Lower lobe of right lung (tissue), 2 donors: ENCODE data around the gene ACSM6. TPM values are rescaled to one million over a fixed set of nuclear protein-coding genes. Genes with fewer than 3 reads are reported as not detected.
"Not testable (repeated sequence)": the region's sequence is repeated elsewhere in the genome, so short reads cannot be mapped to it uniquely, and the experiment has no call there.

ENCODE experiments used
- ATAC-seq, 2 donors: fragments of 200-7000 bp; cut with Tn5 transposase; one replicate each; pipeline ENCODE4 v1.9.1; 2020 to 2022; ENCODE audit warnings: mild to moderate bottlenecking in 2 of 2, moderate library complexity in 2 of 2
- DNase-seq: peaks from one replicate; pipeline ENCODE4 v3.0.0-alpha.2; 2020
- H3K27ac ChIP-seq: fragments of 200-600 bp; one replicate; pipeline ENCODE4 v1.8.0; 2022
- H3K27me3 ChIP-seq: fragments of 200-600 bp; one replicate; pipeline ENCODE4 v1.8.0; 2022; ENCODE audit warnings: low read depth
- H3K36me3 ChIP-seq: fragments of 200-600 bp; one replicate; pipeline ENCODE4 v1.8.0; 2022; ENCODE audit warnings: mild to moderate bottlenecking
- H3K4me1 ChIP-seq: fragments of 200-600 bp; one replicate; pipeline ENCODE4 v1.8.0; 2022
- H3K4me3 ChIP-seq: fragments of 200-600 bp; one replicate; pipeline ENCODE4 v1.8.0; 2022; ENCODE audit warnings: mild to moderate bottlenecking
- H3K9me3 ChIP-seq: fragments of 200-600 bp; one replicate; pipeline ENCODE4 v1.8.0; 2022
- CTCF ChIP-seq: fragments of 200-600 bp; IDR thresholded peaks from one replicate; pipeline ENCODE4 v1.8.0; 2022; ENCODE audit warnings: antibody characterized with exemption, mild to moderate bottlenecking
- intact Hi-C: fragments of 100-400 bp; cut with DNase I; formaldehyde crosslinking; loops from one replicate; pipeline ENCODE4 v1.11.0; 2022
- total RNA-seq: library from RNA; stranded (reverse); fragmentation: NEBNext Ultra II Directional; extraction: Animal tissue kit (Norgen Biotek cat#: 25700); gene quantifications from one replicate; pipeline ENCODE4 v1.2.1, GENCODE V29; 2021
- donor health status: DM: no; HTN: yes; CAD: no; lungs with severe emphysema.

Gene ACSM6
- total RNA-seq, 1 donor from 2014 or later = not detected

- peak; percentile 92 for DNase-seq
- peak overlapping the region; percentile 68 for H3K4me3 ChIP-seq
- H3K27ac ChIP-seq = peak overlapping the region; percentile 89
- no peaks in the 10 kb centered on the region for H3K36me3 ChIP-seq
- H3K4me1 ChIP-seq = peaks cover 17% of the 10 kb centered on the region
- no peaks in the 10 kb centered on the region for H3K27me3 ChIP-seq
- no peaks in the 10 kb centered on the region for H3K9me3 ChIP-seq
- intact Hi-C loops = no loop called here
- peak; percentile 97 to 99 for ATAC-seq
- peak; percentile 99 for TF ChIP-seq CTCF
Measured at GRCh38 chr10:95183271-95184230, 10.5 kb upstream of the ACSM6 start.

GRCh38 chr10:95187617-95188016, 6.4 kb upstream of the ACSM6 start:
- H3K9me3 ChIP-seq = no peaks in the 10 kb centered on the region
- ATAC-seq (peak in 1 of 2 donors; percentile 55), DNase-seq (no peak)
- H3K4me3 ChIP-seq = no peak overlapping the region
- TF ChIP-seq CTCF = no peak
- H3K27ac ChIP-seq = no peak overlapping the region
- H3K36me3 ChIP-seq = no peaks in the 10 kb centered on the region
- peaks cover 9% of the 10 kb centered on the region for H3K4me1 ChIP-seq
- intact Hi-C loops = no loop called here
- H3K27me3 ChIP-seq = no peaks in the 10 kb centered on the region

DNA sequence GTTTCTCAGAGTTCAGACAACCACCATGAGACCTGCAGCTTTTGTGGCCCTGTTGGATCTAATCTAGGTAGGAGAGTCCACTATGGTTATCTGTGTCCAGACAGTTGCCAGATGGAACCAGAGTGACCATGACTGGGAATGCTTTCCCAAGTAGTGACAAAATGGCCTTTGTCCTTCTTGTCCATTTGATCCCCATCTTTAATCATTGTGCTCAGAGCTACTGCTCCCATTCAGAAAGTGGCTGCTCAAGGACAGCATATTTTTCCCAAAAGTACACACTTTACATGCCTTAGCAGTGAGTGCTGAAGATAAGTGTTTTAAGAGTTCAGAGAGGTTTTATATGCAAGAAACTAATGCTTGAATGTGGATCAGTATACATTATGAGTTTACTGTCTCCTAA, 5.4 kb upstream of the ACSM6 start:
- no peak for TF ChIP-seq CTCF
- Histone ChIP-seq H3K4me1 (peaks cover 8% of the 10 kb centered on the region), H3K27me3 (no peaks in the 10 kb centered on the region), H3K27ac (no peak overlapping the region), H3K9me3 (no peaks in the 10 kb centered on the region), H3K36me3 (no peaks in the 10 kb centered on the region), H3K4me3 (no peak overlapping the region)
- intact Hi-C loops = no loop called here
- DNase-seq (no peak), ATAC-seq (peak; percentile 74 to 93)

- Histone ChIP-seq H3K36me3 (no peaks in the 10 kb centered on the region), H3K4me3 (no peak overlapping the region), H3K9me3 (no peaks in the 10 kb centered on the region), H3K27ac (no peak overlapping the region), H3K4me1 (no peaks in the 10 kb centered on the region), H3K27me3 (no peaks in the 10 kb centered on the region)
- intact Hi-C loops = no loop called here
- no peak for DNase-seq
- ATAC-seq = no peak
- TF ChIP-seq CTCF = no peak
Measured at GRCh38 chr10:95196046-95196445, 2.0 kb downstream of the ACSM6 start.

DNA sequence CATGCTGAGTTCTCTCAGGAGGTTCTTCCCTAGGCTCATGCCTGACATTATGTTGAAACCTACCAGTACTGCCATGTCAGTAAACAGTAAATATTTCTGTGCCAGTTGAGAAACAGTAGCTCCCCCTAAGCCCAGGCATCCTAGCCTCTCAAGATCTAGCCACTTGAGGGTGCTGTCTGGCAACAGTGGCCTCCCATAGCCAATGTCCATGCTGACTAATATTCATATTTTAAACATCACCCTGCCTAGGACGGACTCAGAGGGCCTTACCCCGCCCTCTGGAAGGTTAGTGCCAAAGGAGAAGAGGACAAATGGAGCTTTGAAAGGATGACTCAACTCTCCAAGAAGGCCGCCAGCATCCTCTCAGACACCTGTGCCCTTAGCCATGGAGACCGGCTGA, 7.7 kb downstream of the ACSM6 start:
- H3K9me3 ChIP-seq = no peaks in the 10 kb centered on the region
- DNase-seq = no peak
- H3K36me3 ChIP-seq = no peaks in the 10 kb centered on the region
- no peaks in the 10 kb centered on the region for H3K27me3 ChIP-seq
- H3K4me1 ChIP-seq = no peaks in the 10 kb centered on the region
- no peak for TF ChIP-seq CTCF
- H3K4me3 ChIP-seq = no peak overlapping the region
- intact Hi-C loops = no loop called here
- H3K27ac ChIP-seq = no peak overlapping the region
- peak in 1 of 2 donors; percentile 35 for ATAC-seq

DNA sequence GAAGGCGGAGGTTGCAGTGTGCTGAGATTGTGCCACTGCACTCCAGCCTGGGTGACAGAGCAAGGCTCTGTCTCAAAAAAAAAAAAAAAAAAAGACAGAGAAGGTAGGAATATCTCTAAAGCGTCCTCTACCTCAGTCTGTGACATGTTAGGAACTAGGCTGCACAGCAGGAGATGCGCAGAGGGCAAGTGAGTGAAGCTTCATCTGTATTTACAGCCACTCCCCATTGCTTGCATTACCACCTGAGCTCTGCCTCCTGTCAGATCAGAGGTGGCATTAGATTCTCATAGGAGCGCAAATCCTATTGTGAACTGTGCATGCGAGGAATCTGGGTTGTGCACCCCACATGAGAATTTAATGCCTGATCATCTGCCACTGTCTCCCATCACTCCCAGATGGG, 8.8 kb downstream of the ACSM6 start:
- H3K27me3 ChIP-seq, H3K36me3 ChIP-seq, H3K4me3 ChIP-seq, H3K4me1 ChIP-seq, intact Hi-C loops, H3K27ac ChIP-seq, H3K9me3 ChIP-seq, ATAC-seq, DNase-seq: not testable (repeated sequence)
